Mononuclear cell (primary cell): ENCODE measurements around the gene PAX3. TPM values are rescaled to one million over a fixed set of nuclear protein-coding genes. Genes with fewer than 3 reads are reported as not detected.

ENCODE experiments used
- H3K27me3 ChIP-seq: 2 replicates; pipeline ENCODE4 v1.6.0; 2011; ENCODE audit warnings: low read length, control low read depth; ENCODE audit not compliant: insufficient read depth
- H3K4me1 ChIP-seq: 2 replicates; pipeline ENCODE4 v1.5.1; 2011; ENCODE audit warnings: mild to moderate bottlenecking, low read length, control low read depth; ENCODE audit not compliant: insufficient read depth
- H3K4me3 ChIP-seq: 2 replicates; pipeline ENCODE4 v1.5.1; 2011; ENCODE audit warnings: mild to moderate bottlenecking, low read length, moderate library complexity
- H3K9me3 ChIP-seq: 2 replicates; pipeline ENCODE4 v1.5.1; 2011; ENCODE audit warnings: low read depth, mild to moderate bottlenecking, control low read depth, low read length
- total RNA-seq: library from RNA; depleted of rRNA; stranded (reverse); fragments of >200 nt; gene quantifications from one replicate; pipeline ENCODE4 v1.2.3, GENCODE V29; 2012

The PAX3 gene
- 0.21 TPM for total RNA-seq

DNA sequence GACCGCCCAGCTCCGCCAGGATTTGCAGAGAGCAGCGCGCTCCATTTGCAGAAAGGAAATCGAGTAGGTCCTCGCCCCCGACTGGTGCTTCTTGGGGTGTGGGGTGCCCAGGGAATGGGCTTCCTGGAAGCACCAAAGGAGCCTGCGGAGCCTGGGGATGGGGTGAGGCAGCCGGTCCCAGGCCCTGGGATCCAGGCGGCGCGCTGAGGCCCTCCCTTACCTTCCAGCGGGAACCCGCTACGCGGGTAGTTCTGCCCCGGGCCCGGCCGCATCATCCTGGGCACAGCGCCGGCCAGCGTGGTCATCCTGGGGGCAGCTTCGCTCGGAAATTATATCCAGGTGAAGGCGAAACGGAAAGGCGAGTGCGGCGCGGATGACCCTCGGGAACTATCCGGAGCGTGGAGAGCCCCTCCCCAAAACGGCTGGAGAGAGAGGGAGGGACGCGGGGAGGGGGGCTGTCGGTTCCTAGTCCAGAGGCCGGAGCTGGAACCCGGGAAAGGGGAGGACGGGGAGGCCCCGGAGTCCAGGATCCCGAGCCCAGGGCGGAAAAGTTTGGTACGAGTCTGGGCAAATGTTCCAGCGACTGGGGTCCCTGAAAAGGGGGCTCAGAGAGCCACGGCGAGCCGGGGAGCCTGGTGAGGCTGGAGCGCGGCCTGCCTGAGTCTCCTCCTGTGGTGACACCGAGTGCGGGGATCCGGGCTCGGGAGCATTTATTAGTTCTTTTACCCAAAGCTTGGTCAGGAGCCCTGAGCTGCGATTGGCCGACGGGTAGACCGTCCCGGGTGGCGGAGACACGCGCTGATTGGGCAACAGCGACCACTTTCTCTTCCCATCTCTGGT lies at the start of gene PAX3:
Gene PAX3 (minus strand): TSS at position 688 of the 840 bp plus-strand sequence. CDS start 383 bp downstream, at position 305.
- peaks cover 99% of the 10 kb centered on the region for H3K27me3 ChIP-seq
- peaks cover 52% of the 10 kb centered on the region for H3K4me1 ChIP-seq
- no peaks in the 10 kb centered on the region for H3K9me3 ChIP-seq
- H3K4me3 ChIP-seq, result no peak within 1 kb of the TSS

DNA sequence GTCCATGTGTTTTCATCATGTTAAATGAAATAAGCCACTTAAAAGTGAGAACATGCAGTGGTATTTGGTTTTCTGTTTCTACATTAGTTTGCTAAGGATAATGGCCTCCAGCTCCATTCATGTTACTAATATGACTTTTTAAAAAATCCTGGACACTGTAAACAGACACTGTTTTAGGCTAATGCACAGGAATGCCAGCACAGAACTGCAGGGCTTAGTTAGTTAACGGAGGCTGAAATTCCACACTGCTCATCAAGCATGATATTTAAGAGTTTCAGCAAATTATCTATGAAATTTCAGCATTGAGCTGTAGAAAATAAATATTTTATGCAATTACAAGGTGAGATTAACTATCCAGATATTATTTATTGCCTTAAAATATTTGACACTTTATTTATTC lies 42.5 kb upstream of the PAX3 start:
- Histone ChIP-seq H3K4me1 (no peaks in the 10 kb centered on the region), H3K4me3 (no peak overlapping the region), H3K27me3 (no peaks in the 10 kb centered on the region), H3K9me3 (no peaks in the 10 kb centered on the region)

DNA sequence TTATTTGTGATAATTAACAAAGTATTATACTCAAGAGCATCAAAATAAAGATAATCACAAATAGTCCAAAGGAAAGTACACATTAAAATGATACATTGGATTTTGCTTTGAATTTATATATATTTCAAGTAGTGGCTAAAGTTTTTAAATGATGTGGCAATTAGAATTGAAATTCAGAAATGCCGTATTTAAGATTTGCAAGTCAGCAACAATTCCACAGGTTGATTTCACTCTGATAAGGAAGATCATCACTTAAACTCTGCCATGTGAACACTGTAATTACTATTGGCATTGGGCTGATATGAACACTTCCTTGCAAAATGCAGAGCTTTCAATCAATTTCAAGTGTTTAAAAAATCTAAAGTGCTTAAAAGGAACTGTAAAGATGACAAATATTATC lies 39.6 kb upstream of the PAX3 start:
- no peaks in the 10 kb centered on the region for H3K4me1 ChIP-seq
- no peaks in the 10 kb centered on the region for H3K27me3 ChIP-seq
- H3K4me3 ChIP-seq, result no peak overlapping the region
- no peaks in the 10 kb centered on the region for H3K9me3 ChIP-seq

DNA sequence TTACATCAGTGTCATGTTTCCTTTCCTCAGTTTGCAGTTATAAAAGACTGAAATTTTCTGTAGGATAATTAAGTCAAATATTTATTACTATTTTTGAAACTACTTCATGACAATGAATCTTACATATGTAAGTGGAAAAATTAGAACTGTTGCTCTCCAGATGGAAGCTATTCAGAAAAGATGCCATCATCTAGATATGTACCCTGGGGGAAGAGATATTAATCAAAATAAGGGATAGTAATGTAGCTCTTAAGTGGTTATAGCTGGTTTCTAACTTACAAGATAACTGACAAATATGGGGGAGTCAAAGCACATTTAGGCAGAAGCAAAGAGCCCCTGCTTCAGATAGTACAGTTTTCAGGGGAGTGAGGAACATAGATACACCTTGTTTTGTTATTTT lies 38.1 kb upstream of the PAX3 start:
- H3K4me3 ChIP-seq, result no peak overlapping the region
- H3K9me3 ChIP-seq, result no peaks in the 10 kb centered on the region
- peaks cover 5% of the 10 kb centered on the region for H3K4me1 ChIP-seq
- H3K27me3 ChIP-seq, result no peaks in the 10 kb centered on the region

DNA sequence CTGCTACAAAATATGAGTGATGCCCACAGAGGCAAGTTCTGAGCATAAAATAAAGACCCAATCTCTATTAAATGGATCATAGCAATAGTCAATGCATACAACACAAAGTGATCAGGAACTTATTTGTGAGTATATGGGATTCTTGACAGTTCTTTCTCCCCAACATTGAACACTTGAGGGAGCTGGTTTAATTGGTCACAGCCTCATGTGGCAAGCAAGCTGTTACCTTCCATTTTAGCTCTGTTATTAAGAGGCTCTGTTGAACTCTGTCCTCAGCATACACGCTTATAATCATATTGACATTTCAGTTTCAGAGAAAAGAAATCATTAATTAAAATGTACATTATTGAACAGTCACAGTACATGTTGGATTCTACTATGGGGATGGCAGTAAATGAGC lies 37.6 kb upstream of the PAX3 start:
- Histone ChIP-seq H3K4me3 (no peak overlapping the region), H3K9me3 (no peaks in the 10 kb centered on the region), H3K27me3 (no peaks in the 10 kb centered on the region), H3K4me1 (peaks cover 6% of the 10 kb centered on the region)

DNA sequence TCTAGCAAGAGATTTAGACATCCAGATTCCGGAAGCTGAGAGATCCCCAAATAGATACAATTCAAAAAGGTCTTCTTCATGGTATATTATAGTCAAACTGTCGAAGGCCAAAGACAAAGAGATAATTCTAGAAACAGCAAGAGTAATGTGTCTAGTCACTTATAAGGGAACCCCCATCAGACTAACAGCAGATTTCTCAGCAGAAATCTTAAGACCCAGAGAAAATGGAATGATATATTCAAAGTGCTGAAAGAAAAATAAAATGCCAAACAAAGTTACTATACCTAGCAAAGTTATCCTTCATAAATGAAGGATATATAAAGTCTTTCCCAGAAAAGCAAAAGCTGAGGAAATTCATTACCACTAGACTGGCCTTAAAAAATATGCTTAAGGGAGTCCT lies 36.1 kb upstream of the PAX3 start:
- Histone ChIP-seq H3K27me3 (peaks cover under 1% of the 10 kb centered on the region), H3K4me1 (peaks cover 6% of the 10 kb centered on the region), H3K9me3 (no peaks in the 10 kb centered on the region), H3K4me3 (no peak overlapping the region)

DNA sequence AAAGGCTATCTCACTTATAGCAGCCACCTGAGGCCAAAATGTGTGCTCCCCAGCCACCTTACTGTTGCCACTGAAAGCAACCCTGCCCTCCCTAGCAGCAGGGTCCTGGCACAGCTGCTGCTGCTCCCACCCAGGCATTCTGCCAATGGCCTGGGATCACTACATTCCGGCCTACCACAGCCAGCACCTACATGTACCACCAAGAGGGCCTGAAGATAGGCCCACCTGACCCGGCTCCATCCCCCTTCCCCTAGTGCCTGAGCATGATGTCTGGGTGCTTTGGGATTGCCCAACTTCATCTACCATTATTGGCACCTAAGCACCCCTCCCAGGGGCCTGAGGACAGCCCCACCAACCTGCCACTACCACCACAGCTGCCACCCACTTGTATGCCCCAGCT lies 34.6 kb upstream of the PAX3 start:
- Histone ChIP-seq H3K9me3 (no peaks in the 10 kb centered on the region), H3K4me1 (peaks cover 6% of the 10 kb centered on the region), H3K4me3 (no peak overlapping the region), H3K27me3 (peaks cover 2% of the 10 kb centered on the region)

DNA sequence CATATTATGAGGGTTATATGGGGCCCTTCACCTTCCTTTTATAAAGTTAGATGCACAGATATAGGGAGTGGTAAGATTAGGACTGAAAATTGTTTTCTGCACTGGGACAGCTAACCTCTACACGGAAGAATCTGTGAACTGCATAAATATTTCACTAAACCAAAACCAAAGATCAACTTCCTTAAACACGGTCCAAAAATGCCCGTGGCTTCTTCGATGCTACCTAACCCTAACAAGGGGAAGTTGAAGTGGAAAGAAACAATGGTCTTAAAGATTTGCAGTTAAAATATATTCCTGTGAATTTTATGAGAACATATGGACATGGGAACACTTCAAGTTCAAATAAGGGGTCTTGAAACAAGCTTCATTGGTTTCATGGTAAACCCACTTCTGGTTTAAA lies 33.3 kb upstream of the PAX3 start:
- H3K4me1 ChIP-seq, result peaks cover 6% of the 10 kb centered on the region
- H3K9me3 ChIP-seq, result no peaks in the 10 kb centered on the region

DNA sequence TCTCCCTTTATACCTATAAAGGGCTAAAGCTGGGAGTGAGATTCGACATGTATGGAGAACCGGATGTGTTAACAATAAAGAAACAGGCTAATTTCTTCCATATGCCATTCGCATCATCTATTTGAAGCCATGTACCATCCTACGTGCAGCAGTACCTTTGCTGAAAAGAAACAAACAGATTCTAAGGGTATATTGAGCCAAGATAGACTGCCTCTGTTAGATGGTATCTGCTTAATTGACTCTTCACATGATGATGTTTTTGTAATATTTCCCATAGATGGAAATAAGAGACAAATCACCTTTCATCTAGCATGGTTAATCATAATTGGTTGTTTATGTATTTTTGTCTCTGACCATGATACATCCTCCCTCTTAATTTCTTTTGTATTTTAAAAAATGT lies 32.1 kb upstream of the PAX3 start:
- Histone ChIP-seq H3K4me3 (no peak overlapping the region), H3K9me3 (no peaks in the 10 kb centered on the region), H3K4me1 (peaks cover 6% of the 10 kb centered on the region), H3K27me3 (peaks cover 6% of the 10 kb centered on the region)

More for the DNA sequence above, 33.3 kb upstream of the PAX3 start:
- peaks cover 2% of the 10 kb centered on the region for H3K27me3 ChIP-seq
- no peak overlapping the region for H3K4me3 ChIP-seq

DNA sequence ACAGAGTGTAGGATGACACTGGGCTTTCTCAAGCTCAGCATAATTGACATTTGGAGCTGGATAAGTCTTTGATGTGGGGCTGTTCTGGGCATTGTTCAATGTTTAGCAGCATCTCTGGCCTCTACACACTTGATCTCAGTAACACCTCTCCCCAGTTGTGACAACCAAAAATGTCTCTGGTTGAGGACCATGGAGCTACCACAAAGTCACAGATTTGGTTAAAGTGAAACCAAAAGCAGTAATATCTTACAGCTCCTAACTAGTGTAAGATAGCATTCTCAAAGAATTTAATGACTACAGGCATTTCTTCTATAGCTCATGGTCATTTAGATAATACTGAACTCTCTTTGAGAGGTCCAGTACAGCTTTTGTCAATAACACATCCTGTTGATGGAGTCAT lies 23.4 kb upstream of the PAX3 start:
- Histone ChIP-seq H3K4me1 (peaks cover 15% of the 10 kb centered on the region), H3K27me3 (peaks cover 46% of the 10 kb centered on the region), H3K4me3 (no peak overlapping the region), H3K9me3 (no peaks in the 10 kb centered on the region)

DNA sequence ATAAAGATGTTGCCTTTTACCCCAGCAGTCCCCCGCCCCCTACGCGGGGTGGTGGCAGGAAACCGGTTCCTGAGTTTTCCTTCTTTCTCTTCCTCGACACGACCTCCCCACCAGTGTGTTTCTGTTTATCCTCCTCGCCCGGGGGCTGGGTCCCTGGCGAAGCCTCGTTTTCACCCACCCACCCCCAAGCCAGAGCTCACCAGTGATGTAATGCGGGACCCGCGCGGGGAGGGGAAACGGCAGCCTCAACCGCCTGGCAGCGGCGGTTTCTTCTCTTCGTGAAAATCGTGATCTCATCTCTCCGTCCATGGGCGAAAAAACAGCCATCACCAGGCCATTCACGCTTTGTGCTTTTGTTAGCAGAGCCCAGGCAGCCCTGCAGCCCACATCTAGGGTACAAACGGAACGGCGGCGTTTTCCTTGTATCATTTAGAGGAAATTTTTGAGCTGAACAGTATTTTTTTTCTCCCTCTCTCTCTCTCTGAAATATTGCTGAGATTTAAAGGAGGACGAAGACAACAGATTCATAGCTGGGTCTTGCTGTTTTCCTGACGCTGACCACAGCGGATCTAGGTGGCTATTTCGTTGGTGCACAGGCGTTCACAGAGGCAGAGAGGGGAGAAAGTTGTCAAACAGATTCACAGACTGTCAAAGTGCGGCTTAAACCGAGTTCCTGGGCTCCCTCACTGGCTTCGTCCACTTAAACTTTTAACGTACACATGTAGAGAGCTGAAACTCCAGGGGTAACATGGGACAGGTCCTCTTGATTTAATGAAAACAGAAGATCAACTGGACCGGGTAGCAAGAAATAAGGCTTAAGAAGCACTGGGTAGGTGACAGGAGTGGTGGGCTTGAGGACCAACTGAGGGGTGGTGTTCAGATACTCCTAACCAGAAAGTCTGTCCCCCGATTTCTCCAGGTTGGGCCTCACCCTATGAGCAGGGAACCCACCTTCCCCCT lies 21.9 kb upstream of the PAX3 start:
- Histone ChIP-seq H3K9me3 (no peaks in the 10 kb centered on the region), H3K27me3 (peaks cover 57% of the 10 kb centered on the region), H3K4me1 (peaks cover 15% of the 10 kb centered on the region), H3K4me3 (no peak overlapping the region)

DNA sequence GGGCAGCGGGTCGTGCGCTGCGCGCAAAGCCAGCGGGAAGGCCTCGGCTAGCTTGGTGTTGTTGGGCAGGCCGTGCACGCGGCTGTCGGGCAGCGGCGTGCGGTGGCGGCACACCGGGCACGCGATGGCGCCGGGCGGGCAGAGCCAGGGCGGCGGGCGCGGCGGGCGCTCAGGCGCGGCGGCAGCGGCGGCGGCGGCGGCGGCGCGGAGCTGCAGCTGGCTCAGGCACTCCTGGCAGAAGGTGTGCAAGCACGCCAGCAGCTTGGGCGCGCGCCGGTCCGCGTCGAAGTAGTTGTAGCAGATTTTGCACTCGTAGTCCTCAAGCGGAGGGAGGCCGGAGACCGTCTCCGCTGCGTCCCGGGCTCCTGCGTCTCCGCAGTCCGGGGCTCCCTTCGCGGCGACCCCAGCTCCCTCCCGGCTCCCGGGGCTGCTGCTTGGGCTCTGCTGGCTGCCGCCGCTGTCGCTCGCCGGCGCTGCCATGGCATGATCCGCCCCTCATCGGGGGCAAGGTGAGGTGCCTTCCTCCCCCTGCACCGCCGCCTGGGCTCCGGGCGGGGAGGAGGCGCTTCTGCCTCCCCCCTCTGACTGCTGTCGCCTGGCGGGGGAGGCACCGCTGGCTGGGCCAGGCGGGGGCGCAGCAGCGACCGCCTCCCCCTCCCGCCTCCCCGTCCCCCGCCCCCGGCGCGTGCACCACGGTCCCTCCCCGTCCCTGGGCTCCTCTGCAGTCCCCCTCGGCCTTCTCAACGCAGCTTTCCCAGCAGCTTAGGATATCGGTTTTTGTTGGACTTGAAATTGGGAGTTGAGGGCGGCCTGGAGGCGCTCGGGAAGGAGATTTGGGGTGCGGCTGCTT lies 21.0 kb upstream of the PAX3 start:
- peaks cover 15% of the 10 kb centered on the region for H3K4me1 ChIP-seq
- H3K9me3 ChIP-seq, result no peaks in the 10 kb centered on the region
- H3K4me3 ChIP-seq, result no peak overlapping the region
- H3K27me3 ChIP-seq, result peaks cover 66% of the 10 kb centered on the region

DNA sequence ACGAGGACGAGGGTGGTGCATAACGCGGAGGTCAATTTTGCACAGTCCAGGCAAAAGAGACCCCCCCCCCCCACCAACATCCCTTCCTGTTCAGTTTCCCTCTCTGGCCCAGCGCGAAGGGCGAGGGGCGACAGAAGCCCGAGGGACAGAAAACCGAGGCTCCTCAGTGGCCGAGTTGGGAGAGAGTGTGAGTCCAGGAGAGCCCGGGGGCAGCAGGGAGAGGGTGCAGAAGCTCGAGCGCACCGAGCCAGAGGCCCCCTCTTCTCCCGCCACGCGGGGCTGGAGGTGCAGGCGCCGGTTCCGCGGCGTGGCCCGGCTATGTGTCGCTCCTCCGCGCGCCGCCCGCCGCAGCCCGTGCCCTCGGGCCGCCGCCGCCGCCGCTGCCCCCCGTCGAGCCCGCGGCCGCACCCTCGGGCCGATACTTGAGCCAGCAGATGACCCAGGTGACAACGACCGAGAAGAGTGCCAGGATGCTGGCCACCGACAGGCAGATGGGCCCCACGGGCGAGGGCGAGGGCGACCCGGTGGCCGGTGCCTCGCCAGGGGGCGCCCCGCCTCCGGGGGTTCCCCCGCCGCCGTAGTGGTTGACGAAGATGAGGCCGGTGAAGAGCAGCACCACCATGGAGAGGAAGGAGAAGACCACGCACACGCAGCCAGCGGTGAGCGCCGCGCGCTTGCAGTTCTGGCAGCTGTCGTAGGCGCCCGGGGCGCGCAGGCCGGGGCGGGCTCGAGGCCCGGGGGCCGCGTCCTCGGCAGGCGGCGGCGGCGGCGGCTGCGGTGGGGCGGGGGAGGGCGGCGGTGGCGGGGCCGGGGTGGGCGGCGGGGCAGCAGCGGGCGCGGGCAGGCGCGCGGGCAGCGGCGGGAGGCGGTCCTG lies 20.2 kb upstream of the PAX3 start:
- Histone ChIP-seq H3K9me3 (no peaks in the 10 kb centered on the region), H3K4me3 (peak overlapping the region; percentile 23), H3K4me1 (peaks cover 15% of the 10 kb centered on the region), H3K27me3 (peaks cover 69% of the 10 kb centered on the region)
